AML-193 (cell line): ENCODE measurements around the gene MICAL1.

Experiments
- DNase-seq, 2 experiments: peaks; one replicate each; lab custom pipeline; 2025; lab: John Stamatoyannopoulos, UW

The MICAL1 gene

GRCh38 chr6:109453594-109454495, 1.7 kb downstream of the MICAL1 start:
- DNase-seq = no peak

GRCh38 chr6:109453156-109453555, 2.4 kb downstream of the MICAL1 start:
- no peak for DNase-seq

DNA sequence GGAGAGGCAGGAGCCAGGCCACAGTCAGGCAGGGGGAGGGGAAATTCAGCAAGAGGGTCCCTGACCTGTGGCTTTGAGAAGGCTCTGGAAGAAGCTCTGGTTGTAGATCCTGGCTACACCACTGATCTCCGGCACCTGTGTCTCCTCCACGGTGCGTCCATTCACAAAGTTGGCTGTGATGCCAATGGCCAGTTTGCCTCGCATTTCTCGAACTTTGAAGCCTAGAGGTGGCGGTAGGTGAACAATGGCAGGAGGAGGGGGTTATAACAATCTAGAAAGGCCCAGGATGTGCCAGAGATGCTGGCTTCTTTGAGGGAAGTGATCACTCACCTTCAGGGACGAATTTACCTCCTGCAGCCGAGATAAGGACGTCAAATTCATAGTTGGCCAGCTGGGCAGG, 3.4 kb downstream of the MICAL1 start:
- DNase-seq = no peak

- DNase-seq = no peak
These were observed 4.2 kb downstream of the MICAL1 start for GRCh38 chr6:109451376-109451775.

- DNase-seq = no peak
These were observed 4.8 kb downstream of the MICAL1 start for GRCh38 chr6:109450801-109451200.

GRCh38 chr6:109449795-109450673, 5.5 kb downstream of the MICAL1 start:
- DNase-seq = no peak

DNA sequence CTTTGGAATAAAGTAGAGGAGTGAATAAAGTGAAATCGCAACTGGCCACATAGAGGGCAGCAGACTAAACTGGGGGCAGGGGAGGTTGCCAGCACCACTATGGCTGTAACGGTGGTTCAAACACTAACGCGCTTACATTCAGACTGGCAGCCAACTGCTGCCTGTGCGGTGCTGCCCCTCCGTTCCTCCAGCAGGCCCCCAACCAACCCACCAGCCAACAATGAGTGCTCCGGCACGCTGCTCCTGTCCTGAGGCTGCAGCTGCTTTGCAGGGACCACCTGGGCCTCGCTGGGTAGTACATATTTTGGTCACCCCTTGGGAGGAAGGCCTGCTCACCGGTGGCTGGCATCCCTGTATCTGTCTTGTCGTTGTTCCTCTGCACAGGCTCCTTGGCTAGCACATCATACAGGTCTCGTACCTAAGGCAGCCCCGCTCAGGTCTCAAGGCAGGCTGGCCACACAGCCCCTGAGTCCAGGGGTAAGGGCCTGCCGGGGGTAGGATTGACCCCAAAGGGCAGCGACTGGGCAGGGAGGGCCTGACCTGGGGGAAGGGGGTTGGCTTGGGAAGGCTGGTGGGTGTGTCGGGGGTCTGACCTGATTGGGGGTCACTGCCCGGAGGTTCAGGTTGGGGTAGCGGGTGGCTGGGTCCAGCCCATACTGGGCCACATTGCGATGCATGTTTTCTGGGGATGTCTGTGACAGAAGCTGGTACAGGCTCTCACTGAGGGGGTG, 6.3 kb downstream of the MICAL1 start:
- DNase-seq = no peak

GRCh38 chr6:109448615-109449014, 7.0 kb downstream of the MICAL1 start:
- DNase-seq = no peak

GRCh38 chr6:109447878-109448555, 7.6 kb downstream of the MICAL1 start:
- DNase-seq = peak in 1 of 2 experiments; percentile 12

DNA sequence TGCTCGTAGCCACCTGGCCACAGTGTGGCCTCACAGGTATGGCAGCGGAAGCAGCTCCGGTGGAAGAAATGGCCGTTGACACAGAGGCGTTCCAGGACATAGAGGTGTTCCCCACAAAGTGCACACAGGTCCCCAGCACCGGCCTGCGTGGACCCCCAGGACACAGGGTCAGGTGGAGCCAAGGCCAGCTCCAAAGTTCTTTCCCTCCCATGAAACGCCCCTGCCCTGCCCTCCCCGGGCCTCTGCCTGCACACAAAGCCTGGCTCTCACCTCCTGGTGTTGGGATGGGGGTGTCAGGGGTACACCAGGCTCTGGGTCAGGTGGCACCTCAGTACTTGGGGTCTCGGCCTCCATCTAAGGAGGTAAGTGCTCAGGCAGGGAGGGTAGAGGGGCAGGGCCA, 8.5 kb downstream of the MICAL1 start:
- no peak for DNase-seq

DNA sequence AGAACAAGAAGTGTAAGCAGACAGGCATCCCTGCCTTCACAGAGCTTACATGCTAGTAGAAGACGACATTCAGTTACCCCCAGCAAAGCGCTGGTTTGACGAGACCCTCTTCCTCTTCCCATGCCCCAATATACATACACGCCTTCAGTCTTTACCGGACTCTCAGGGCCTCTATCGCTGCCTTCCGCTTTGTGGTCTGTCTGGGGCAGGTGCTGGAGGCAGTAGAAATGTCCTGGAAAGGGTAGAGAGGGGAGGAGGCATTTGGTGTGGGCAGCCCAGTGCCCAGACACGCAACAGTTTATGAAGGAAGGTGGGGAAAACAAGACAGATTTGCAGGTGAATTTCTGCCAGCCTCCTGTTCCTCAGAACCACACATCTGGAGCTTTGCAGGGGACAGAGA, 9.0 kb downstream of the MICAL1 start:
- no peak for DNase-seq

GRCh38 chr6:109446072-109446471, 9.5 kb downstream of the MICAL1 start:
- DNase-seq = no peak

DNA sequence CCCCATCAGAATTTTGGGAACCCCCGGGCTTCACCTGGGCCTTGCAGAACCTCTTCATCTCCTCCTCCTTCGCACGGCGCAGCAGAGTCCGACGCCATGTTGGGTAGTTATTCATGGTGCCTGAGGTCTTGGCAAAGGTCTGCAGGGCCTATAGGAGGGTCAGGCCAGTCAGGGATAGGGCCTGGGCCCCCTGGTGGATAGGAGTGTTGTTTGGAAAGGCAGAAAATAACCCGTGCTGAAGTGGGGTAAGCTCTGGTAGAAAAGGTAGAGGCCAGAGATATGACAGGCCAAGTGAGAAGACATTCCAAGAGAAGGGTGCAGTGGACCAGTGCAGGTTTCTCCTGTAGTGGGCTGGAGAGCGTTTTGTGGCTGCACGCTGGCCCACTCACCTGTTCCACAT, 10.2 kb downstream of the MICAL1 start:
- no peak for DNase-seq

DNA sequence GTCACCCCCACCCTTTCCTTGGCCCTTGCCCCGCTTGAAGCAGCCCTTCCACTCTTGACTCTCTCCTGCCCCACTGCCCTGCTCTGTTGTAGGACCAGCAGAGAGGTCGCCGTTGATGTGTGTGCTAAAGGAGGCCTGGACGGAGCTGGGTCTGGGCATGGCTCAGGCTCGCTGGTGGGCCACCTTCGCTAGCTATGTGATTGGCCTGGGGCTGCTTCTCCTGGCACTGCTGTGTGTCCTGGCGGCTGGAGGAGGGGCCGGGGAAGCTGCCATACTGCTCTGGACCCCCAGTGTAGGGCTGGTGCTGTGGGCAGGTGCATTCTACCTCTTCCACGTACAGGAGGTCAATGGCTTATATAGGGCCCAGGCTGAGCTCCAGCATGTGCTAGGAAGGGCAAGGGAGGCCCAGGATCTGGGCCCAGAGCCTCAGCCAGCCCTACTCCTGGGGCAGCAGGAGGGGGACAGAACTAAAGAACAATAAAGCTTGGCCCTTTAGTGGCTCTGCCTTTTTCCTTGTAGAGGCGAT, 12.1 kb downstream of the MICAL1 start:
- no peak for DNase-seq

DNA sequence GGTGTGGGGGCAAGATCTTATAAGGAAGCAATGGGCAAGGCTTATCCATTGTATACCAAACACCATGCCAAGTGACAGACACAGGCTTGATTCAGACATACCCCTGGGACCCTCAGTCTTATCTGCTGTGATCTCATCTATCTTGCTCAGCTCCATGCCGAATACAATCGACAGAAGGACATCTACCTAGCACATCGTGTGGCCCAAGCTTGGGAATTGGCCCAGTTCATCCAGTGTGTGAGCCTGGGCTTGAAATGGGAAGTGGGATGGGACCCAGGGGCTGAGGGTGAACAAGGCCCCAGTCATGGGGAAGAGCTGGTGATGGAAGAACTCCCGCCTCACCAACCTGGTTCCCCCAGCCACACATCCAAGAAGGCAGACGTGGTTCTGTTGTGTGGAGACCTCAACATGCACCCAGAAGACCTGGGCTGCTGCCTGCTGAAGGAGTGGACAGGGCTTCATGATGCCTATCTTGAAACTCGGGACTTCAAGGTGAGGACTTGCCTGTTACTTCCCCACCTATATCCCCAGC, 13.1 kb downstream of the MICAL1 start:
- no peak for DNase-seq

GRCh38 chr6:109441069-109441816, 14.3 kb downstream of the MICAL1 start:
- peak; percentile 55 to 64 for DNase-seq

GRCh38 chr6:109440331-109441068, 15.1 kb downstream of the MICAL1 start, which contains the start of the genes PPIL6 and SMPD2:
PPIL6 (minus strand) TSS chr6:109440628; CDS start chr6:109440590, 38 bp downstream.
SMPD2 (plus strand) TSS chr6:109440724; CDS start chr6:109441122, 398 bp downstream.
- peak; percentile 78 to 79 for DNase-seq

- no peak for DNase-seq
These were observed 19.5 kb downstream of the MICAL1 start for GRCh38 chr6:109436041-109436440.

- no peak for DNase-seq
These were observed 21.1 kb downstream of the MICAL1 start for GRCh38 chr6:109434456-109434855.
